GM12801 (cell line): ENCODE measurements around the gene AEBP2.

Experiments used
- CTCF ChIP-seq: IDR thresholded peaks from one replicate; pipeline ENCODE4 v1.5.1; 2011; ENCODE audit warnings: control low read depth; ENCODE audit not compliant: insufficient read length; ENCODE audit errors: extremely low read depth

The AEBP2 gene

DNA sequence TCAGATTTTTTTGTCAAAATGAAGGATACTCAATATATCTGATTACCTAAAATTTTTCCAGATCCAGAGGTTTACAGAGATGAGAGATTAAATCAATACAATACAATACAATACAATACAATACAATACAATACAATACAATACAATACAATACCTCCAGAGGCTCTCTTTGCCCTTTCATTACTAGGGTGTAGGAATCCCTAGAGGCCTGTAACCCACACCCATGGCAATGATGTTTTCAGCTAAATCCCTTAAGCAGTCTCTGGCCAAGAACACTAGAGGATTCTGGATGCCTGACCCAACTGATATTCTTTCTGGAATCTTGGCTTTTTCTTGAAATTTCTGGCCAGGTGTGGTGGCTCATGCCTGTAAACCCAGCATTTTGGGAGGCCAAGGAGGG lies 23.7 kb upstream of the AEBP2 start:
- no peak for TF ChIP-seq CTCF

GRCh38 chr12:19419086-19419485 lies 20.2 kb upstream of the AEBP2 start:
- no peak for TF ChIP-seq CTCF

DNA sequence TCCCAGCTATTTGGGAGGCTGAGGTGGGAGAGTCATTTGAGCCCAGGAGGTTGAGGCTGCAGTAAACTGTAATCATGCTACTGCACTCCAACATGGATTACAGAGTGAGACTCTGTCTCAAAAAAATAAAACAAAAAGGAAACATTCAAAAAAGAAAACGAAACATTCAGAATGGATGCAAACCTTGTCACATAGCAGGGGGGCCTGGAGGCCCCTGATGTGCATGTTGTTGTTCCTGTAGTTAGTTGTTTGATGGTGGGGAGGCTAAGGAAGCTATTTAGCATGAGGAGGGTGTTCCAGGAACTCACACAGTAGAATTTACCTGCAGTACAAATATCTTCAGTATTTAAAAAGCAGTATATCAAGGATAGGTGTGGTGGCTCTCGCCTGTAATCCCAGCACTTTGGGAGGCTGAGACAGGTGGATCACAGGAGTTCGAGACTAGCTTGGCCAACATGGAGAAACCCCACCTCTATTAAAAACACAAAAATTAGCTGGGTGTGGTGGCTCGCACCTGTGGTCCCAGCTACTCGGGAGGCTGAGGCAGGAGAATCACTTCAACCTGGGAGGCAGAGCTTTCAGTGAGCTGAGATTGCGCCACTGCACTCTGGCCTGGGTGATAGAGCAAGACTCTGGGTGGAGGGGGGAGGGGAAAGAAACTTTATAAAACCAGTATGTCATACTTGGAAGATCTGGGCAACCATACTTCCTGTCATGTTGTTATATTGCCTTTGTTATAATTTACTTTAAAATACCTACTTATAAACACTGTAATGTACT lies 17.6 kb upstream of the AEBP2 start:
- TF ChIP-seq CTCF = no peak

GRCh38 chr12:19423166-19423930 lies 15.9 kb upstream of the AEBP2 start:
- no peak for TF ChIP-seq CTCF

GRCh38 chr12:19428246-19428645 lies 11.0 kb upstream of the AEBP2 start:
- no peak for TF ChIP-seq CTCF

DNA sequence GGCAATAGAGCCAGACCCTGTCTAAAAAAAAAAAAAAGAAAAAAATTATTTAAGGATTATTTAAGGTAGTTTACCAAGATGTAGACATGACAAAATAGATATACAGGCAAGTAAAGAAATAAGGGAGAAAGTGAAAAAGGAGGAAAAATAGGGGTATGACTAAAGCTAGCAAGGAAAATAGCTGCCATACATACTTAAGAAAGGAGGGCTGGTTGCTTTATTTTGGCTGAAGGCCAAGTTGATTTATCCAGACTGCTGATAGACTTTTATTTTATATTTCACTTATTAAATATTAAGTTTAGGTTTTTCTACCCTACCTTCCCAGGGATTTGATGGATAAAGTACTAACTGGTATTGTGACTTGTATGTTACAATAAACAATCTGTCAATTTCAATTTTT lies 8.3 kb upstream of the AEBP2 start:
- no peak for TF ChIP-seq CTCF

DNA sequence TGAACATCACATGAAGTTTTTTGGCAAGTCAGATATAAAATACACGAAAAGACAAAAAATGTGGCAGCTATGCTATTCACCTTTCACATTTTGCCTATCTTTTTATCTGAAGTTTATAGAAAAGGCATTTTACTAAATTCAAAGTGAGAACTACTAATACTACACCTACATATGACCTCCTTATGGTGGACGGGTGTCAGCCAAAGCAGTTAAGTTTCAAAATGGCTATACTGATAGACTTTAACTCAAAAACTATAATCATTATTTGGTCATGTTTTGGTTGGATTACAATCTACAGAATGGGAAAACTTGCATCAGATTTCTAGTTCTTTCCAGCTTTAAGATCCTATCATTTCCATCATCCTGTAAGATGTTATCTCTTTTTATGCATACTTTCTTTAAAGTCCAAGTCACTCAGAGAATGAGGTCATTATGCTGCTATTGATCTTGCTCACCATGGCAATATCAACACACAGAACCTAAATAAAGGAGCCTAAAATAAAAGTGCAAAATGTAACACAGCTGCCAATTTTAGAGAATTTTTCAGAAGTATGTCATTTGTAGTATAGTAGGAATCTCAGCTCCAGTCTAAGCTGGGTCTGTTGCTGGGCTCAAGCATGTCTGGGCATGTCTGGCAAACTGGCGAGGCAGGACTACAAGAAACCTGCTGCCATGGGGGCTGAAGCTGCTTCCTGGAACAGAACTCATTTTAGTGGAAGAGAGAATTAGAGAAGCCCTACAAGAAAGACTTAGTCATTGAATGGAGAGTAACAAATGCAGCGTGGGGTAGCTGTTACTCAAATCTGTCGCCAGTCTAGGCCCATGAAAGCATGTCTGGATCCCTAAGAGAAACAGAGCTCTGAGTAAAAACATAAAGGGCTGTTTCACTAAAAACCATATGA lies 7.6 kb upstream of the AEBP2 start:
- no peak for TF ChIP-seq CTCF
